Activated B cell treated with CpG ODN at 0.5 μM for 24 hours (primary cell): Measurements from ENCODE around the gene SMARCB1. TPM values are rescaled to one million over a fixed set of nuclear protein-coding genes. Genes with fewer than 3 reads are reported as not detected.

Experiments
- ATAC-seq: fragments of 200-7000 bp; cut with Tn5 transposase; one replicate; pipeline ENCODE4 v1.10.0; 2021; ENCODE audit warnings: low read depth, mild to moderate bottlenecking, moderate library complexity
- CTCF ChIA-PET: fragments of 350-600 bp; sonication (Branson Sonifier 250); formaldehyde crosslinking; loops from one replicate; lab custom pipeline; 2021; ENCODE audit warnings: antibody characterized with exemption; lab: Charles Lee
- POLR2A ChIA-PET: fragments of 350-600 bp; sonication (Branson Sonifier 250); formaldehyde crosslinking; loops from one replicate; lab custom pipeline; 2021; ENCODE audit warnings: antibody characterized with exemption; lab: Charles Lee
- DNase-seq: peaks from one replicate; pipeline ENCODE4 v3.0.0; 2022
- H3K27ac Mint-ChIP-seq: one replicate; pipeline ENCODE4 v1.8.0; 2020; ENCODE audit warnings: mixed read lengths
- H3K27me3 Mint-ChIP-seq: one replicate; pipeline ENCODE4 v1.8.0; 2021; ENCODE audit warnings: mixed read lengths
- H3K36me3 Mint-ChIP-seq: one replicate; pipeline ENCODE4 v1.8.0; 2021; ENCODE audit warnings: low read depth, mixed read lengths
- H3K4me1 Mint-ChIP-seq: one replicate; pipeline ENCODE4 v1.8.0; 2021; ENCODE audit warnings: mixed read lengths
- H3K4me3 Mint-ChIP-seq: one replicate; pipeline ENCODE4 v1.8.0; 2020; ENCODE audit warnings: mild to moderate bottlenecking, mixed read lengths
- H3K9me3 Mint-ChIP-seq: one replicate; pipeline ENCODE4 v1.8.0; 2020; ENCODE audit warnings: mixed read lengths
- intact Hi-C: fragments of 100-400 bp; cut with micrococcal nuclease; formaldehyde crosslinking; loops from one replicate; pipeline ENCODE4 v1.15.1; 2024
- total RNA-seq: library from RNA; stranded (reverse); gene quantifications from 2 replicates; pipeline ENCODE4 v1.2.3, GENCODE V29; 2022
- TF ChIP-seq, protein P1 (sequence below): fragments of 200-600 bp; IDR thresholded peaks from one replicate; pipeline ENCODE4 v1.8.0; 2022; ENCODE audit warnings: antibody characterized with exemption, mild to moderate bottlenecking

Gene SMARCB1
- total RNA-seq, 1 donor from 2014 or later = 161 TPM

DNA sequence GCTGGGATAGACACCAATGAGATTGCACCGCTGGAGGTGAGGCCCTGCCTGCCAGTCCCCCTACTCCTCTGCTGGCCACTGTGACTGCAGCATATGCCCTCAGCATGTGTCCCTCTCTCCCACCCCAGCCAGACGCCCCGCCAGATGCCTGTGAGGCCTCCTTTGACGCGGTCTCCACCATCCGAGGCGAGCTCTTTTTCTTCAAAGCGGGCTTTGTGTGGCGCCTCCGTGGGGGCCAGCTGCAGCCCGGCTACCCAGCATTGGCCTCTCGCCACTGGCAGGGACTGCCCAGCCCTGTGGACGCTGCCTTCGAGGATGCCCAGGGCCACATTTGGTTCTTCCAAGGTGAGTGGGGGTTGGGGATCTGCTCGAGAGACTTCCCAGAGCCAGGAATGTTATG, 5.7 kb upstream of the SMARCB1 start:
- TF ChIP-seq, protein P1, sequence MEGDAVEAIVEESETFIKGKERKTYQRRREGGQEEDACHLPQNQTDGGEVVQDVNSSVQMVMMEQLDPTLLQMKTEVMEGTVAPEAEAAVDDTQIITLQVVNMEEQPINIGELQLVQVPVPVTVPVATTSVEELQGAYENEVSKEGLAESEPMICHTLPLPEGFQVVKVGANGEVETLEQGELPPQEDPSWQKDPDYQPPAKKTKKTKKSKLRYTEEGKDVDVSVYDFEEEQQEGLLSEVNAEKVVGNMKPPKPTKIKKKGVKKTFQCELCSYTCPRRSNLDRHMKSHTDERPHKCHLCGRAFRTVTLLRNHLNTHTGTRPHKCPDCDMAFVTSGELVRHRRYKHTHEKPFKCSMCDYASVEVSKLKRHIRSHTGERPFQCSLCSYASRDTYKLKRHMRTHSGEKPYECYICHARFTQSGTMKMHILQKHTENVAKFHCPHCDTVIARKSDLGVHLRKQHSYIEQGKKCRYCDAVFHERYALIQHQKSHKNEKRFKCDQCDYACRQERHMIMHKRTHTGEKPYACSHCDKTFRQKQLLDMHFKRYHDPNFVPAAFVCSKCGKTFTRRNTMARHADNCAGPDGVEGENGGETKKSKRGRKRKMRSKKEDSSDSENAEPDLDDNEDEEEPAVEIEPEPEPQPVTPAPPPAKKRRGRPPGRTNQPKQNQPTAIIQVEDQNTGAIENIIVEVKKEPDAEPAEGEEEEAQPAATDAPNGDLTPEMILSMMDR = no peak
- no peak overlapping the region for H3K27ac Mint-ChIP-seq
- no peak overlapping the region for H3K4me3 Mint-ChIP-seq
- CTCF ChIA-PET = no interaction called here
- peaks cover 4% of the 10 kb centered on the region for H3K36me3 Mint-ChIP-seq
- ATAC-seq (no peak), DNase-seq (no peak)
- POLR2A ChIA-PET = interaction anchor here (0.7 to 1.1 kb wide), 2 partner anchors 9 to 57 kb away, joined by 3 to 5 read pairs; partner anchors contain the start of gene MMP11
- H3K9me3 Mint-ChIP-seq = no peaks in the 10 kb centered on the region
- H3K4me1 Mint-ChIP-seq = peaks cover 5% of the 10 kb centered on the region
- H3K27me3 Mint-ChIP-seq = no peaks in the 10 kb centered on the region
- intact Hi-C loops = no loop called here

DNA sequence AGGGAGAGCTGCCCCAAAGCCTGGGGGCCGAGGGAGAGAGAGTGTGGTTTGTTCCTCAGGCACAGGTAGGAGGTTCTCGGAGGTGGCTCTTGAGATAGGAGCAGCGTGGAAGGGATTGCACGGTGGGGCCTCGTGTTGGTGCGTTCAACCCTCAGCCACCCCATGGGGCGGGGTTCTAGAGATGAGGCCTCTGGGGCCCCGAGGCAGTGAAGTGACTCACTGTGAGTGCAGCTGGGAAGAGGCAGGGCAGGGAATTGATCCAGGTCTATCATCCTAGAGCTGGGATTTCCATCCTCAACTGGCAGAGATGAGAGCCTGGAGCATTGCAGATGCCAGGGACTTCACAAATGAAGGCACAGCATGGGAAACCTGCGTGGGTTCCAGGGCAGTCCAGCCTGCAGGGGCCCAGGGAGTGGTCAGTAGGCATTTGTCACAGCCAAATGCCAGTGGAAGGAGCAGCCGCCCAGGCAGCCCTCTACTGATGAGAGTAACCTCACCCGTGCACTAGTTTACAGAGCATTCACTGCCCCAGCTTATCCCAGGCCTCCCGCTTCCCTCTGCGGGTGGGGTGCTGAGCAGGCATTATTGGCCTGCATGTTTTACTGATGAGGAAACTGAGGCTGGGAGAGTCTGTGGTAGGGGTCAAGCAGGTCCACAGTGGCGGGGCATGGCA, 5.1 kb upstream of the SMARCB1 start:
- TF ChIP-seq, protein P1 = no peak
- peaks cover 4% of the 10 kb centered on the region for H3K36me3 Mint-ChIP-seq
- no peaks in the 10 kb centered on the region for H3K9me3 Mint-ChIP-seq

DNA sequence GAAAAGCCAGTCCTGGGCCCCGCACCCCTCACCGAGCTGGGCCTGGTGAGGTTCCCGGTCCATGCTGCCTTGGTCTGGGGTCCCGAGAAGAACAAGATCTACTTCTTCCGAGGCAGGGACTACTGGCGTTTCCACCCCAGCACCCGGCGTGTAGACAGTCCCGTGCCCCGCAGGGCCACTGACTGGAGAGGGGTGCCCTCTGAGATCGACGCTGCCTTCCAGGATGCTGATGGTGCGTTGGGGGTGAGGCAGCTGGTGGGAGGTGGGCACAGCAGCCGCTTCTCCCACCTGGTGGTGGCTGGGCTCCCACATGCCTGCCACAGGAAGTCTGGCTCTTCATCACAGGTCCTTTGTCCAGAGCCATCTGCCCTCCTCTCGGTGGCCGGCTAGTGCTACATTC, 4.5 kb upstream of the SMARCB1 start:
- Mint-ChIP-seq H3K36me3 (peaks cover 4% of the 10 kb centered on the region), H3K9me3 (no peaks in the 10 kb centered on the region), H3K27ac (no peak overlapping the region), H3K27me3 (no peaks in the 10 kb centered on the region), H3K4me3 (no peak overlapping the region), H3K4me1 (peaks cover 12% of the 10 kb centered on the region)
- DNase-seq (no peak), ATAC-seq (no peak)
- intact Hi-C loops = no loop called here
- ChIA-PET CTCF (no interaction called here), POLR2A (interaction anchor here (1.1 kb wide), 1 partner anchor 10 kb away, joined by 5 read pairs; the partner anchor contains the start of gene MMP11)
- TF ChIP-seq, protein P1 = no peak

More for the DNA sequence above, 5.1 kb upstream of the SMARCB1 start:
- Mint-ChIP-seq H3K4me3 (no peak overlapping the region), H3K27me3 (no peaks in the 10 kb centered on the region), H3K4me1 (peaks cover 11% of the 10 kb centered on the region), H3K27ac (no peak overlapping the region)
- no peak for ATAC-seq
- ChIA-PET POLR2A (interaction anchor here (0.7 to 1.1 kb wide), 2 partner anchors 9 to 57 kb away, joined by 3 to 5 read pairs; partner anchors contain the start of gene MMP11), CTCF (no interaction called here)
- intact Hi-C loops = no loop called here
- DNase-seq = no peak

DNA sequence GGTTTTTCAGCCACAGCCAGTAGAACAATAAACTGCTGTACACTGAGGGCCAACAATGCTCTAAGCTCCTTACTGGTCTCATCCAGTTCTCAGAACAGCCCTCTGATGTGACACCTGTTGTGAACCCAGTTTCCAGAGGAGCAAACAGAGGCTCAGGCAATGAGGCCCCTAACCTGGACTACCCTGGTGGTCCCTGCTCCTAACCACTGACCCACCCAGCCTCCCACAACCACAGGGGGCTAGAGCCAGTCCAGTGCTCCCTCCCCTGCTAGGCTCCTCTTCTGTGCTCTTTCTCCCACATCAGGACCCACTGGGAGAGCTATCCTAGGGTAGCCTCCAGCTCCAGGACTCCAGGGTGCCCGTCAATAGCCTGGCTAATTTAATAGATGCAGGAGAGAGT, 4.1 kb upstream of the SMARCB1 start:
- Mint-ChIP-seq H3K9me3 (no peaks in the 10 kb centered on the region), H3K27me3 (no peaks in the 10 kb centered on the region), H3K4me1 (peaks cover 17% of the 10 kb centered on the region), H3K4me3 (no peak overlapping the region), H3K27ac (no peak overlapping the region), H3K36me3 (peaks cover 8% of the 10 kb centered on the region)
- POLR2A ChIA-PET = no interaction called here
- intact Hi-C loops = no loop called here
- CTCF ChIA-PET = no interaction called here
- TF ChIP-seq, protein P1 = no peak
- no peak for ATAC-seq
- DNase-seq = no peak

DNA sequence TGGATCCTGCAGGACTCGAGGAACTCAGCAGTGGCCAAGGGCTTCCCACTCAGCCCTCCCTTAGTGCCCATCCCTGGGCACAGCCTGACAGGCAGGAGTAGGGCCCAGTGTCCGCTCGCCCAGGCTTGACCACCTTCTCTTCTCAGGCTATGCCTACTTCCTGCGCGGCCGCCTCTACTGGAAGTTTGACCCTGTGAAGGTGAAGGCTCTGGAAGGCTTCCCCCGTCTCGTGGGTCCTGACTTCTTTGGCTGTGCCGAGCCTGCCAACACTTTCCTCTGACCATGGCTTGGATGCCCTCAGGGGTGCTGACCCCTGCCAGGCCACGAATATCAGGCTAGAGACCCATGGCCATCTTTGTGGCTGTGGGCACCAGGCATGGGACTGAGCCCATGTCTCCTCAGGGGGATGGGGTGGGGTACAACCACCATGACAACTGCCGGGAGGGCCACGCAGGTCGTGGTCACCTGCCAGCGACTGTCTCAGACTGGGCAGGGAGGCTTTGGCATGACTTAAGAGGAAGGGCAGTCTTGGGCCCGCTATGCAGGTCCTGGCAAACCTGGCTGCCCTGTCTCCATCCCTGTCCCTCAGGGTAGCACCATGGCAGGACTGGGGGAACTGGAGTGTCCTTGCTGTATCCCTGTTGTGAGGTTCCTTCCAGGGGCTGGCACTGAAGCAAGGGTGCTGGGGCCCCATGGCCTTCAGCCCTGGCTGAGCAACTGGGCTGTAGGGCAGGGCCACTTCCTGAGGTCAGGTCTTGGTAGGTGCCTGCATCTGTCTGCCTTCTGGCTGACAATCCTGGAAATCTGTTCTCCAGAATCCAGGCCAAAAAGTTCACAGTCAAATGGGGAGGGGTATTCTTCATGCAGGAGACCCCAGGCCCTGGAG, 3.3 kb upstream of the SMARCB1 start:
- ATAC-seq = no peak
- Mint-ChIP-seq H3K27me3 (no peaks in the 10 kb centered on the region), H3K36me3 (peaks cover 8% of the 10 kb centered on the region), H3K4me3 (no peak overlapping the region), H3K4me1 (peaks cover 25% of the 10 kb centered on the region), H3K27ac (no peak overlapping the region), H3K9me3 (no peaks in the 10 kb centered on the region)
- ChIA-PET CTCF (no interaction called here), POLR2A (no interaction called here)
- TF ChIP-seq, protein P1 = no peak
- DNase-seq = no peak
- intact Hi-C loops = no loop called here
